NCI-H1436 treated with DMSO at 0.1 percent for 48 hours (cell line): ENCODE data around the gene STMND1.
A peak's percentile ranks its signal among the peaks of the same experiment; 100 is the strongest.

Experiments used
- DNase-seq: peaks from one replicate; lab custom pipeline; 2025; lab: John Stamatoyannopoulos, UW

Gene STMND1

DNA sequence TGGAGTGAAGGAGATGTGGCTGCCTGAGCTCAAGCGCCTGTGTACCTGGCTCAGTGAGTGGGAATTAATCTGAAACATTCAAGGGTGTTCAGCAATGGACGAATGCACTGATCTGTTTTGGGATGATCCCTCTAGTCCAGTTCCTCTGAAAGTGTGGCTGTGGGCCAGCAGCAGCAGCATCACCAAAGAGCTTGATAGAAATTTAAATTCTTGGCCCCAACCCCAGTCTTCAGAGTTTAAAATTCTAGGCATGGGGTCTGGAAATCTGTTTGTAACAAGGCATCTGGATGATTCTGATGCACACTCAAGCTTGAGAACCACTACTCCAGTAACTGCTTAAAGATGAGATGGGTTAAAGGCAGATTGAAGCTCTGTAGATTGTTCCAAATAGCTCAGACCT lies 59.2 kb downstream of the STMND1 start:
- no peak for DNase-seq

DNA sequence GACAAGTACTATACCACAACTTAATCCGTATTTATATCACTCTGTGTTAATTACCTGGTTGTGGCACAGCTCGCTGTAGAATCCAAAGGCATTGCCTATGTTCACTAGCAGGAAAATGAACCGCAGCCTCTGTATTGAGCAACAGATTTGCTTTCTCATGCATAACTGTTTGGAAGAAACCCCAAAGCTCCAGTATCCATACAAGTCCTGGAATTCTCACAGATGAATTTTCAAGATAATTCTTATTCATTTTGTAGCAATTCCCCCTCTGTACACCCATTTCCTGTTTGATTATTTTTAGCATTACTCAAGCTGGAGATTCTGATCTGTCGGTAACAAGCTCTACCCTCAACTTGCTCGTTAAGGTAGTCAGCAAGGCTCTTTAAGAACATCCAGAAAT lies 63.5 kb downstream of the STMND1 start:
- no peak for DNase-seq

DNA sequence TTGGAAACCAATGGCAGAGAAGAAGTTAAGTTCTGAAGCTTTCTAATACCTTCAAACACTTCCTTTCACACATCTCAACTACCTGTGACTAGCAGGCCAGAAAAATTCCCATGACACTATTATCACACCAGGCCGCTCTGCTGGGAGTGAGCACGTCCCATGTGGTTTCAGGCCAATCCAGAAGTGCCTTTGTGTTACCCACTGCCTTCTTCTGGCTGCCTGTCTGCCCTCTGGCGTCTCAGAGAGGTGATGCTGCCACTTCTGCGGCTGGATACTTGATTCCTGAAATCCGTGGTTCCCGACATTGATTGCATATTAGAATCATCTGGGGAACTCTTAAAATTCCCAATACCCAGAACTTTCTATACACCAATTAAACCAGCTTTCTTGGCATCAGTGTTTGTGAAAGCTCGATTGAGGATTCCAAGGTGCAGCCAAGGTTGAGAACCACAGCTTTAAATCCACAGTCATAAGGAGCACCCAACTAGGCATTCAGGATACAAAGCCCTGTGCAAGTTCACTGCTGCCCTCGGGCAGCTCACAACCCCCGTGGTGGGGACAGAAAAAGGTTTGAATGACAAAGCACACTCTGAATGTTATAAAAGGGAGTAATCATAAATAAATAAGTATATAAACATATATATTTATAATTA lies 65.6 kb downstream of the STMND1 start:
- DNase-seq: peak; percentile 24

DNA sequence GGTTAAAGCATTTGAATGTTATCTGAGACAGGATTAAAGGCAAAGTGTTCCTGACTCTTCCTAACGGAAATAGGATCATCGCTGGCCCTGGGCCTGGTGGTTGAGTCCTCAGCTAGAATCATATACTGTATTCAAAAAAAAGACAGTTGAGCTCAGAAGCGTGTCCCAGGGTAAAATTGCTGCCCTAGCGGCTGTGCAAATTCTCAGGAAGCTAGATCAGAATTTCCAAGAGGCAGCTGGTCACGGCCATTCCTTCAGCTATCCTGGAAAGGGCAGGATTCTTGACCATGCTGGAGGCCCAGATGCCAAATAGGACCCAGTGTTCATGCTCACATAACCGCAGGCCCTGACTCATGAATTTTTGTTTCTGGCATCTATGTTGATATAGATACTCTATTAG lies 67.4 kb downstream of the STMND1 start:
- DNase-seq: no peak

DNA sequence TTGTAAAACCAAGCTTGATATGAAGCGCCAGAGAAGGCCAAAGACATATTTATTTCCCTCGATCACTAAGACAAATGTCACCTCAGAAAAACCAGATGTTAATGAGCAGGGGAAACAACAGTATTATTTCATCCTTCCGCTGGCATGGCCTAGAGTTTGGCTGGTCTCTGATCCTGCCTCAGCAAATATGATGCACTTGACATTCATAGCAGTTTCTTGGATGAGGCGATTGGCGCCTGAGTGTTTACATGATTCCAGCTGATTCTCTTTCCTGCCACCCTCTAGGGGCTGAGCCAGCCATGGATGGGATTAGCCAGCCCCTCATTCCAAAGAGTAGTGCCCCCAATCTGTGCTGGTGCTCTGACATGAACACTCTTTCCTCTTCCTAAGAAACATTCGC lies 67.9 kb downstream of the STMND1 start:
- DNase-seq: no peak

DNA sequence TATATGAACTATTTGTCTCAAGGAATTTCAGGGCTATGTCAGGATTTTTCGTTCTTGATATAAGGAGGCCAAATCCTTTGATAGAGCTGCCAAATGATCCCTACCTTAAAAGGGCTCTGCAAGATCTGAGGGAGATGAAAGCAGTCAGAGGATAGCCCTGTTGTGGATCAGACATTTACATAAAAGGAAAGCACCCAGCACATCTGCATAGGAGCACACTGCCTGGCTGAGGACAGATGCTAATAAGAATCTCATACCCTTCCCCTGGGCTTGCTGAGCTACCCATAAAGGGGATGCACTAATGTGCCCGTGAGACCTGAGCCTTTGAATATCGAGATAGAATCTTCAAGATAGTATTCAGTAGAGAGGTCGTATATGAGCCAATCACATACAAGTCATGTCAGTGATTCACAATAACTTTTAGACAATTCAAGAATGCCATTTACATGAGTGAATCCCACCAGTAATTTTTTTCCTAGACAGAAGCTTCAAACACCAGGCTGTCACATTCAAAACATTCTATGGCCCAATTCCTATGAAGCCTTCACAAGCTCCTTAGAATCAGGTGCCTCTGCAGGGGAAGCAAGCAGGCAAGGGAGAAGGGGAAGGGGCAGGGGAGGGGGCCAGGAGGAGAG lies 71.1 kb downstream of the STMND1 start:
- no peak for DNase-seq

DNA sequence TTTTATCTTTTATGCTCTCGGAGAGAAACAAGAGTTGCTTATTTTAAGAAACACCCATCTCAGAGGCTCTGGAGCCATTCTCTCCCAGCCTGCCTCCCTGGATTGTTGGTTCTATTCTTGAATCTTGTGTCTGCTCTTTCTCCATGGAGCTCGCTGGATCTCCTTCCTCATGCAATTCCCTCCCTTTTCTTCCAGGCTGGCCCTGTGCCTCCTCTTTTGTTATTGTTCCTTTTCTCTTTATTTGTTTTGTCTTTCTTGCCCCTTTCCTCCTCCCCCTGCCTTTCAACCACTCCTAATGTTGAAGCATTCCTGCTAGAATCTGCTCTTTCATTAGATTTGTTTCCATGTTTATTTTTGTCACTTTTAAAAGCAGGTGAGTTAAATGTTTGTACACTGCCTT lies 76.5 kb downstream of the STMND1 start:
- DNase-seq: no peak

DNA sequence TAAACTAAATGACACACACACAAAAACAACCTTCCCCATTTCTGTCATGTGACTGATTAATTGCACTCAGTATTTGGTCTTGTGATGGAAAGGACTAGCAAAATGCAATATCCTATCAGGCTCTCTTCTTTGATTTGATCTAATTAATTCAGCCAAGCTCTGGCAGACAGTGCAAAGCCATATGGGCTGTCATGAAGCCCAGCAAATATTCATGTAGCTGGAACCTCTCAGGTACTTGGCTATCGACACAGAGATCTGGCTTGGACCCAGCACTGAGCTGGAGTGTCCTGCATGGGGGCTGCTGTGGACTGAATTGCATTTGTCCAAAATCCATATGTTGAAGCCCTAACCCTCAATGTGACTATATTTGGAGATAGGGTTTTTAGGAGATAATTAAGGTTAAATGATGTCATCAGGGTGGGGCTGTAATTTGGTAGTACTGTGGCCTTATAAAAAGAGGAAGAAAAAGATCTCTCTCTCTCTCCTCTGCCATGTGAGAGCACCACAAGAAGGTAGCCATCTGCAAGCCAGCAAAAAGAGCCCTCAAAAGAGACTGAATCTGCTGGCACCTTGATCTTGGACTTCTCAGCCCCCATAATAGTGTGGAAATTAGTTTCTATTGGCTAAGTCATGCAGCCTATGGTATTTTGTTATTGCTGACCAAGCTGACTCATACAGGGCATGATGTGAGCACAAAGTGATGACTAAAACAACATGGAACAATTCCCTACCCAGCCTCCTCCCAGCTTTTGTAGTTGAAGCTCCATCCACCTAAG lies 77.1 kb downstream of the STMND1 start:
- no peak for DNase-seq

DNA sequence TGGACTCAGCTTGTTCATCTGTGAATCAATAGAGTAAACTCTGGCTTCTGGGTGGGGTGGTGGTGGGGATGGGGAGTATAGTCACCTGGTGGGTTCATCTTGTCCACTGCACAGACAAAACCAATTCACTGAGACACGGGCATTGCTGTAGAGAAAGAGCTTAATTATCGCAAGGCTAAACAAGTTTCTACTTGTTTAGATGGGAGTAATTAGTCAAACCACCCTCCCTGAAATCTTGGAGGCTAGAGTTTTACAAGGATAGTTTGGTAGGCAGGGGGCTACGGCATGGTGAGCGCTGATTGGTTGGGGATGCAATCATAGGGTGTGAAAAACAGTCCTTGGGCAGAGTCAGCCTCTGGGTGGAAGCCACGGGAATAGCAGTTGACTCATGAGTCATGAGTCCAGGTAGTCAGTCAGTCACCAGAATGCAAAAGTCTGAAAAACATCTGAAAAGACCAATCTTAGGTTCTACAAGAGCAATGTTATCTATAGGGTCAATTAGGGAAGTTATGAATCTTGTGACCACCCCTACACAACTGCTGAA lies 77.8 kb downstream of the STMND1 start:
- DNase-seq: no peak
